Left renal cortex interstitium (tissue), 4 donors: ENCODE measurements around the gene FBXW12. TPM values are rescaled to one million over a fixed set of nuclear protein-coding genes. Genes with fewer than 3 reads are reported as not detected.
"Not testable (repeated sequence)": the region's sequence is repeated elsewhere in the genome, so short reads cannot be mapped to it uniquely, and the experiment has no call there.

Experiments
- DNase-seq, 4 donors: peaks; one replicate each; pipeline ENCODE4 v3.0.0-alpha.2; 2013; ENCODE audit warnings: low read depth in 4 of 4, low spot score in 2 of 4, missing footprints in 1 of 4
- polyA plus RNA-seq, 4 donors: library from polyadenylated mRNA; unstranded; fragments of 120-200 nt; gene quantifications; one replicate each; pipeline ENCODE4 v1.2.1, GENCODE V29; 2013; ENCODE audit not compliant: insufficient read length in 4 of 4

FBXW12 gene, protein sequence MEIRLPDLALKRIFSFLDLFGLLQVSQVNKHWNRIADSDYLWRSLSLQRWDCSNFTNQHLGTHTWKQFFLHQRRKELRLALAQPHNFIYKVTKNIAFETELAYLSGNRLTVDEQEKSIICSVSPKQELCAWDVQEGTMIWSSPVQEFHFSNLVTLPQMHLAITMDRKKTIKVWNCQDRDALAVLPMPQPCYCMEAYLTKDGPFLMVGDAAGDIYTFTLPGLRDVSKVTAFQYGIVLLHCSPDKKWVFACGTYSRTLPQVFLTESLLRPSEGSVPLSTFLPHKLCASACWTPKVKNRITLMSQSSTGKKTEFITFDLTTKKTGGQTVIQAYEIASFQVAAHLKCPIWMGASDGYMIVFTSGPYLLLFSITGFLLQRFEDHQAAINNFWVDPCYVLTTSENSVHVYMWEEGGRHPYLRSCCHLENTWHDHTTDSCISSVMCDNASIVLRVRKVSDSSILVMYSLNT
- under 1 TPM; 0.11 to 0.99 (median 0.50) TPM for polyA plus RNA-seq

DNA sequence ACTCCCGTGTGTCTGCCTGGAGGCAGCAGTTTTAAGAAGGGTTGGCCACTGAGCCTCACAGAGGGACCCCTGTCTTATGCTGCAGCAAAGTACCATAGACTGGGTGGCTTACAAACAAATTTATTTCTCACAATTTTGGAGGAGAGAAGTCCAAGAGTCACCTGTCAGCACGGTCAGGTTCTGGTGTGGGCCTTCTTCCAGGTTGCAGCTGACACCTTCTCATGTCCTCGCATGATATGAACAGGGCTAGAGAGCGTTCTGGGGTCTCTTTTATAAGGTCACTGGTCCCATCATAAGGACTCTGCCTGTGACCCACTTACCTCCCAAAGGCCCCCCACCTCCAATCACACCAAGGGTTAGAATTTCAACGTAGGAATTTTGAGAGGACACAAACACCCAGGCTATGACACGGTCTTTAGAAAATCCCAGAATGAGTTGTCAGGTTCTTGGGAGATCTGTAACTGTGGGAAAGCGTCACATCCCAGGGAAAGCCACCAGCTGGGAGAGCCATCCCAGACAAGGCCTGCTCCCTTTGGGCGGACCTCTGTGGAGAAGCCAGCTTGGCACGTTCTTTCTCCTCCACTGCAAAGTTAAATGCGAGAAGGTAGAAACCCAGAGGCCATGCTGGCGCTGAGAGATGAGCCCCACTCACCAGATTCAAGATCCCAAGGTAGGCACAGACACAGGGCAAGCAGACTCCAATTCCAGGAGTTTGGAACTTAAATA, at the start of gene FBXW12:
FBXW12 (plus strand) TSS at position 569 of the 726 bp plus-strand sequence. CDS start 549 bp downstream, outside the sequence.
- no peak for DNase-seq

DNA sequence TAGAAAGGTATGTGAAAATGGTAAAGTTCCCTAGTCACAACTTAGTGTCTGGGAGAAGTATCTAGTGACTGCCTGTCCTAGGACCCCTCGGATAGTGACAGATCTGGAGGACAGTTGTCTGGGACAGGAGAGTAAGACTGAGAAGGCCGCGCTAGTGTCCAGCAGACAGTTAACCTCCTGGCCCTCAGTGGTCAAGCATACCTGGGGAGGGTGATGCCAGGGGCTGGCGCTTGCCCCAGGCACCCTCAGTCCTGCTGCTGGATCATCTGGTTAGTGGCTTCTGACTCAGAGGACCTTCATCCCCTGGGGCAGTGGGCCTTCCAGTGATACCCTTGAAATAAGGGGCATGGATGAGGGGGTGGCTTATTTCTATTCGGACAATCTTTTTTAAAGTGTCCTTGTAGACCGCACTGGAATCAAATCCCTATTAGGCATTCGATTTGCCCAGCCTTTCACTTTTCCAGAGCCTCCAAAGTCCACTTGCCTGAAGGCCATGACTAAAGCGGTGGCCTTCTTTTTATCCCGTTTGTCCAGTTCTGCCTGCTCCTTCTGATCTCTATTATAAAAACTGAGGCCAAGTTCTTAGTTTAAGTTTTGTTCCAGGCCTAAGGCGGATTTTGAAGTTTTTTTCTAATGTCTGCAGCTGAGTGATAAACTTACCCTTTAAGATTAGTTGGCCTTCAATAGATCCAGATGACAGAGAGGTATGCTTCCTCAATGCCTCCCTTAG, 40.1 kb upstream of the FBXW12 start:
- not testable (repeated sequence) for DNase-seq

DNA sequence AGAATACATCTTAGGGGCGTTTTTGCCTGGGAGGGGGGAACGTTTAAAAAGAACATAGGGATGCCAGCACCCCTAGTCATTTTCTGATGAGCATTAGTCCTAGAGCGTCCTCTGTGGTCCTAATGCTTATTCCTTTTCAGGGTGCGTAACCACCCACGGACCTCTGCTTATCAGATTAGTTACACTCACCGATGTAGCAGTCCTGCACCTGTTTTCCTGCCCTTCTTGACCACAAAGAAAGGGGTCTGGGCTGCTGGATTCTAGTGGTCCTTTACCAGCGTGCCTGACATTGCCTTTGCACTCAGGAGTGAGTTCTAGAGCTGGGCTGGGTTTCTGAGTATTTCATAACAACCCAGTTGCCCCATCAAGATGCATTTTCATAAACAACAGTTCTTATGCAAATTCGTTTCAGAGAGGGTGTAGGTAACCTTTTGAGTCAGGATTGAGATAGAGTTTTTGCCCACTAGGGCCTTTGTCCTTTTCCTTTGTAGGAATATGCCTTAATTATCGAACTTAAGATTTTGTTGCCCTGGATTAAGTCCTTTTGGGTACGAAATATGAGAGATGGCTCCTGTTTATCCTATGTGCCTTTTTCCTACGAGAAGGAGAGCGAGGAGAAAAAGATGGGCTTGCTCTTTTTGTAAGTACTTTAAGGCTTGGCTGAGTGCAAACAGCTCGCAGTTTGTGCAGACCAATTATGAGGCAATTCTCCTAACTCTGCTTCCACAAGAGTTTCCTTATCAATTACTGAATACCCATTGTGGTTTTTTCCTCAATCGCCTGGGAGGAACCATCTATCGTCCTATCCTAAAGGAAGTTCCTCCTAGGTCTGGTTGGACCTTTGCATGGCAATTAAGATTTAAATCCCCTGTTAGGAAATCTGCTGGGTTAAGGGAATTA, 38.4 kb upstream of the FBXW12 start, which contains the start of gene SPINK8:
SPINK8 (minus strand) TSS at position 316 of the 900 bp plus-strand sequence. CDS start 5,320 bp downstream, outside the sequence.
- DNase-seq = not testable (repeated sequence)

DNA sequence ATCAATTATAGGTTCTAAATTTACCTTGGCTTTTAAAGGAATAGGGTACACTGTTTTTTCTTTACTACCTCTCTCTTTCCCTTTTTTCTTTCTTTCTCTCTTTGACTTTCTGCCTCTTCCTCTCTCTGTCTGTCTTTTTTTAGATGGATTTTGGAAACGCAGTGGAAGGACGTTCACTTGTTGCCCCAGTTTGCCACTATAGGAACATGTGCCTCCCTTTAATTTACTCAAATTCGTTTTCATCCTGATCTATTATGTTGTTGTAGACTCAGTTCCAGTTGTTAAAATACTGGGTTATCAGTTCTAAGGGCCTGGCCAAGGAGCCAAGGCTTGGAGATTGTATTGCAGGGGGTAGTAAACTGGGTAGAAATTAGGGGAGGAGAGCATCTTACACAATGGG, 37.4 kb upstream of the FBXW12 start:
- no peak for DNase-seq

DNA sequence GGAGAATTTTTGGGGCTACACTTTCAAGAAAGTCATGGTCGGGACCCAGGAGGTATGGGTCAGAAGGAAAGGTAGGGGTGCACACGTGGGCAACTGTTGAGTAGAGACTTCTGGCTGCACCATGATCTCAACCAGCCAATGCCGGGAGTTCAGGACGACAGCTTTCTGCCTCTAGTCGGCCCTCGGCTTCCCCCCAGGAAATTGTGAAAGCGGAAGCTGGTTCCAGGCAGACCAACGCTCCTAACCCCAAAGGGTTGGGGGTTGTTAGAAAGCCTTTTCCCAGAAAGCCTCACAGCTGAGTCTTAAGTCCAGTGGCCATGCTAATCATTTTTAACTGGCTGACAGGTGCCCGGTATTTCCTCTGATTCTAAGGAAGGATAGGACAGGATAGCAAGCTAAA, 36.7 kb upstream of the FBXW12 start:
- DNase-seq = not testable (repeated sequence)

DNA sequence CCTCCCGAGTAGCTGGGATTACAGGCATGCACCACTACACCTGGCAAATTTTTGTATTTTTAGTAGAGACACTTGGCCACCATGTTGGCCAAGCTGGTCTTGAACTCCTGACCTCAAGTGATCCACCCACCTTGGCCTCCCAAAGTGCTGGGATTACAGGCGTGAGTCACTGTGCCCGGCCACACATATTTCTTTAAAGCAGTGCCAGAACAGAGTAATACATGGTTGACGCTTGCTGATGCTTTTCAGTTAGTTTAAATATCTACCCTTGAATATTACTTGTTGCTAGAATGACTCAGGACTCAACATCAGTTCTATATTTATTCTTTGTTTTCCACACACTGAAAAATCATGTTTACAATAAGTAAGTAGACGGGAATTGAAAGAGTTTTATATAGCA, 34.5 kb upstream of the FBXW12 start:
- not testable (repeated sequence) for DNase-seq

DNA sequence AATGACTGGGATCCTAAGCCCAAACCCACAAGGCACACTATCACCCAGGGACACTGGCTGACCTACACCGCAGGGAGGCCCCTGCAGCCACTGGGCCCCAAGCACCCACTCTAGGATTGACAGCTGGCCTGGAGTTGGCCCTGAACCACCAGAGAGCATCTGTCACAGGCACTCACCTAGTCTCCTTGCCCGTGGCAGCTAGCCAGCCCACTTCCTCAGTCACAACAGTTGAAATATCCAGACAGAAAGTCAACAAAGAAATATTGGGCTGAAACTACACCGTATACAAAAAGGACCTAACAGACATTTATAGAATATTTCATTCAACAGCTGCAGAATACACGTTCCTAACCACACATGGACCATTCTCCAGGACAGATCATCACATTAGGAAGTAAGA, 33.4 kb upstream of the FBXW12 start:
- DNase-seq = no peak

DNA sequence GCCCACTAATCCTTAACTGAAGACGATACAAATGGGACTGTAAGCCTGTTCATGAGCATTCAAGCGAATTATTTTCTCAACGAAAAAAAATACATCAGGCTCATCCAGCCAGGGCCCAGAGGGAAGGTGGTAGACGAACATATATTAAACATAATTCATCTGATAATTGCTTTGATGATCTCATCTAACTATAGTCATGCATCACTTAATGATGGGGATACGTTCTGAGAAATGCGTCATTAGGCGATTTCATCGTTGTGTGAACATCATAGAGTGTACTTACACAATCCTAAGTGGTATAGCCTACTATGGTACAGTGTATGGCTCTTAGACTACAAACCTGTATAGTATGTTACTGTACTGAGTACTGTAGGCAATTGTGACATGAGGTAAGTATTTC, 28.6 kb upstream of the FBXW12 start:
- DNase-seq = no peak

DNA sequence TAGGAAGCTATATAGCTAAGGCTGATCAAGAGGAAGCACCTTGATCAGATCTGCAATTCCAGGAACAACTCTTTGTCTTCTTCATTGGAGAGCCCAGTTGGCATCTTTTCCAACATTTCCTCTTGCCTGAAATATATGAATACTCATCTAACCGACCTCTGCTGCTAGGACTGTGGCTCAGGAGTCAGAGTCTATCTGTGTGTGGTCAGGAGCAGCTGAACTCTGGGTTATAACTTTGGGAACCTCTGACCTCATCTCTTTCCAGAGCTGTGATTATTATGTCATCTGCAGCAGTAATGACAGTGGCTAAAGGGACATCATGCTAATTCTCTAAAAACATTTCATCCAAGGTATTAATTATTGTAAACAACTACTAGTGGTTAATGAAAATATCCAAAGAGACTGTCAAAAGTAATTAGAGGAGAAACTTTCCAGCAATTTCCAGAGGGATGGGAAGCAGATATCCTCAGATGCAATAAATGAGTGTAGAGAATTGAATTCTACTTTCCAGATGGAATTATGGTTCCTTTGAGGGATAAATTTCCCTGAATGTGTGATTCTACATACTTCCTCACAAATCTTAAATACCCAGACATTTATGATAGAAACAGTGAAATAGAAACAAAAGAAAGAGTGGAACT, 27.0 kb upstream of the FBXW12 start:
- no peak for DNase-seq

DNA sequence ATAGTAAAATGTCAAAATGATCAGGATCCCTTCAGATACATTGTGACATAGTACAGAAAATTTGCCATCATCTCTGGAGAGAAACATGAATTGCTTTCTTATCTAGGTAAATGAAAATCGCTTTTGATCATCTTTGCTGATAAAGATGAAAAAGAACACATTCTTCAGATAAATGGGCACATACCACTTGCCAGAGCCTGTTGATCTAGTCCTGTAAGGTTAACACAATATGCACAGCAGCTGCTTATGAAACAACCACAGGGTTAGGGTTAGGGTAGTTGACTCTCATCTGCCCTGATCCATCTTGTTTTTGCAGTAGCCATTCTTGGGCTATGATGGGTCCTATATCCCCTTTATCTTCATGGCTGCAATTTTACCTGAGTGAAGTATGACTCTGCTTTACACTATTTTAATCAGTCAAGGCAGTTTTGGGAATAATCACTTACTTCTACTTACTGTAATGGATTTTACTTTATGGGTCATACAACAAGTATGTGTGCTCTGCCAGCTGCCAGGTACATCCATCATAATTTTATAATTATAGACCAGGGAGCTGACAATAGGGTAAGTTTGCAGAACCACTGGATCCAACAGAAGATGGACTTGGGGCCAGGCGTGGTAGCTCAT, 26.0 kb upstream of the FBXW12 start:
- DNase-seq = no peak

DNA sequence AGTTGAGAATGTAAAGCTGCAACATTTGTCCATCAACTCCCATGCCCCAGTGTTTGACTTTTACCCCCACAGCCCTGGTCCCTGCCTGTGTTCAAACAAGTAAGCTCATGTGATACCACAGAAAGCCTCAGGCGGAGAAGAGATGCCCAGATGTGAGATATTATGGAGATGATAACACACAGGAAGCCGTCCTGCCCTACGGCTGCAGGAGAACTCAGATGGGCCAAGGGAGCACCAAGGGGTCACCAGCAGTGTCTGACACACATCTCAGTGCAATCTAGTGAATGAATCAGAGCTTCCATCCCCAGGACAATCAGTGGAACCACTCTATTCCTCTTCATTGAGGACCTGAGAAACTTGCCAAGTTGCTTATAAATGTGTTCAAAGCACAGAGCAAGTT, 24.5 kb upstream of the FBXW12 start:
- DNase-seq = no peak

DNA sequence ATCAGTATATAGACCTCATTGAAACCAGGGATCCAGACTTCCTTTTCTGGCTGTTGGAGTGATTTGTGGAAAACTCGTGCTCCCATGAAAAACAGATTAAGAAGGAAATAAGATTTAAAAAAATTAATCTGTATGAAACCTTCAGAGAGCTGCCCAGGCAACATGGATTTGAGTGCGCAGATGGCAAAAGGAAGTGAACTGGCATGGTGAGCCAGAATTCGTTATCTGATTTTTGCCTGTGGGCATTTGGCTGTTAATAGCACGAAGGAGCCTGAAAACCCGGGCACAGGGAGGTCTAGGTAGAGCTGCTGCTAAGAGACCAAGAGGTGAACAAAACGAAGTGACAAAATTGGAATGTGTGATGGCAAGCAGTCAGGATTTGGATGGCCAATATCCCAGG, 19.5 kb upstream of the FBXW12 start:
- no peak for DNase-seq

DNA sequence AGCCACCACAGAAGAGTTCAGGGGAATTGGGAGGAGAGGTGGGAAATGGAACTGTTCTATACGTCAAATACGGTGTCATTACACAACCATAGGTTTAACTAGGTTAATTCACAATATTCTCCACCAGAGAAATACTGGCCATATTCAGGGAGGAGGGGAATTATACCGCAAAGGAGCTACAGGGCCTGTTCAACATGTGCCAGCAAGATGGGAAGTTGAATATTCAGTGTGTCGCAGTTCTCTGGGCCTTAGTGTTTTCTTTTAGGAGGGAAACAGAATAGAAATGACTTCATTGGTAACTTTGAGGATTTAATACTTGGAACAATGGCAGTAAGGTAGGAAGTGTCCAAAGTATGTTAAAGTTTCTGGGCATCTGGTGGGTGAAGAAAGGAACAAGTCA, 18.0 kb upstream of the FBXW12 start:
- no peak for DNase-seq

DNA sequence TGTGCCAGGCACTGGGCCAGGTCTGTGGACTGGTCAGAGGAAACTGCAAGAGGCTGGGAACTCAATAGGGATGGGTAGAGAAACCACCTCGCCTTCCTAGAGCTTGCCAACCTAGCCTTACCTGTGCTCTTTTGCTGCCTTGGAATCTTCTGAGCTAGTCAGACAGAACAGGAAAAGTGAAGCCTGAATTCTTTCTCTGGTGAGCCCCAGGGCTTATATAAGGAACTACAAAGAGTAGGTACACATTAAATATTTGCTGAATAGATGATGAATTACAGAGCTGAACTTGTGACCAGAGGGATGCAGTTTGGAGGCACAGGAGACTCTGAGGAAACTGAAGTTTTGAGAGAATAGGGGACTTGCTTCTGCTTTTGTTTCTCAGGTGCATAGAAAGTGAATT, 15.6 kb upstream of the FBXW12 start:
- DNase-seq = no peak

DNA sequence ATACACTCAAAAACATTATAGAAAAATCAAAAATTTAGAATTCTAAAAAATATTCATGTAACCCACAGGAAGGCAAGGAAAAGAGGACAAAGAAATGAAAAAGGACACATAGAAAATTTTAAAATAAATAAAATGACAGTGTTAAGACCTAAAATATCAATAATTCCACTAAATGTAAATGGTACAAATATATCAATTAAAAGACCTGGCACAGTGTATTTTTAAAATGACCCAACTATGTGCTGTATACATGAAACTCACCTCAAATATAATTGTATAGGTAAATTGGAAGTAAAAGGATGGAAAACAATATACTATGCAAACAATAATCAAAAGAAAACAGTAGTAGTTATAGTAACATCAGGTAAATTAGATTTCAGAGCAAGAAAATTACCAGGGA, 10.1 kb upstream of the FBXW12 start:
- no peak for DNase-seq

DNA sequence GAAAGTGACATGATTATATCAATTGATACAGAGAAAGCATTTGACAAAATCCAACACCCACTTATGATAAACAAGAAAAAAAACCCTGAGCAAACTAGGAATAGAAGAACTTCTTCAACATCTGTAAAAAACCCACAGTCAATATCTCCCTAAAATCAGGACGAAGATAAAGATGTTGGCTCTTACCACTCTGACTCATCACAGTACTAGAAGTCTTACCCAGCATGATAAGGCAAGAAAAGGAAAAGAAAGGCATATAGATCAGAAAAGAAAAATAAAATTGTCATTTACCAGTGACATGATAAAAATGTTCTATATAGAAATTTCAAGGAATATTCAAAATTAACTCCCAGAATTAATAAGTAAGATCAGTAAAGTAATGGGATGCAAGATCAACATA, 7.2 kb upstream of the FBXW12 start:
- DNase-seq = no peak

DNA sequence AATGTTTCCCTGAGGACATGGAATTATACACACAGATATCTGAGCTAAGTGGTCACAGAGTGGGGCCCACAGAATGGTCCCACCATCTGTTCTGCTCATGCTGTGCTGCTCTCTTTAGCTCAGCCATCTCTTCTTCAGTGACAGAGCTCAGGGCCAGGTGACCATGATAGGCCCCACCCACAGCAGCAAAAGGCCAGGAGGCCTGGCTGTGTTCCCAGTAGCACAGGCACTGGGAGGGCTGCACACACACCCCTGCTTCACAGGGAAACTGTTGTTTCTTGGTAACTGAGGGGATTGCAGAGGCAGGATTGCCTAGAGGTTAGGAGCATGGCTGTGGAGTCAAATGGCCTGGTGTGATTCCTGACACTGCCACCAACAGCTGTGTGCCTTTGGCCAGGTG, 4.8 kb upstream of the FBXW12 start:
- no peak for DNase-seq

DNA sequence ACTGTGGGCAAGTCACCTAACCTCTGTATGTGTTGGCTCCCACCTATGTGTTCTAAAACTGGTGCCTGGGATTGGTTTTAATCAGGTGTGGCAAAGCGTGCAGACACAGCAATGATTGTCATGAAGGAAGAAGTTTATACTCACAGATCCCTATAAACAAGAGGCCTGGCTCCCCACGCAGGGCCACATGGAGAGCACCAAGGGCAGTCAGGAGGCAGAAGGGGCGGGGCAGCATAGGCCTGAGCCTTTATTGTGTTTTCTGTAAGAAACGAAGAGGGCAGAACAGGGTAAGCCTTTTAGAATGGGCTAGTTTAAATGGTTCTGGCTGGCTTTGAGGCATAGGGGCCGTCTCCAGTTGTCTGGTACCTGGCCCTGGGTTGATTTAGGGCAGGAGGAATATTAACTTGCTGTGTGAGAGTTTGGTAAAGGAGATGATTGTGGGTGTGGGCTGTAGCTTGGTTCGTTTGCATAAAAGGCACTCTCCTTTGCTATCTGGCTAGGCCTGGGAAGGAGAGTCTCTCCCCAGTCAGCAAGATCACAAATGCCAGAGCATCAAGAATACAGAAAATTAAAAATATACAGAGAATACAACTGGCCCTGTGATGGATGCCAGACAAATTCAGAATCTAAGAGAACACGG, 2.2 kb upstream of the FBXW12 start:
- no peak for DNase-seq

DNA sequence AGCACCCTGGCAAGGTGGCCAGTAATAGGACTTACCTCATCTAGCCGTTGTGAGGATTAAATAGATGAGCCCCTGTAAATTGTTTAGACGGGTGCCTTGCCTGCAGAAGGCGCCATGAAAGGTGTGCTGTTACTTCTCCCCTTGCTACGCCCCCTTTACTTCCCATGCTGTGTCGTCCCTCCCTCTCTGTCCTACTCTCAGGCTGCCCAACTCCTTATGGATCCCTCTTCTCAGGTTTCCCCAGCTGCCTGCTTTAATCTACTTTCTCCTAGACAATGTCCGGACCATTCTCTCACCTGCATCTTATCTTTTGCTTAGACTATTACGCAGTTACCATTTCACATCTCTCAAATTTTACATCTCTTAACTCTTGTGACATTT, 1.7 kb upstream of the FBXW12 start:
- no peak for DNase-seq
